Transverse colon (tissue), 4 donors: ENCODE measurements around the gene INTS15. TPM values are rescaled to one million over a fixed set of nuclear protein-coding genes. Genes with fewer than 3 reads are reported as not detected.

Experiments
- DNase-seq: peaks from one replicate; pipeline ENCODE4 v3.0.0-alpha.2; 2019
- H3K27ac ChIP-seq, 4 donors: fragments of 200-600 bp; sonication (generic); 2 replicates each; pipeline ENCODE4 v1.5.1; 2016 to 2018; ENCODE audit warnings: inconsistent platforms in 4 of 4
- H3K27me3 ChIP-seq: fragments of 200-600 bp; sonication (generic); 2 replicates; pipeline ENCODE4 v1.5.1; 2017; ENCODE audit warnings: inconsistent platforms
- H3K36me3 ChIP-seq, 4 donors: fragments of 200-600 bp; sonication (generic); 2 replicates each; pipeline ENCODE4 v1.5.1; 2017 to 2019; ENCODE audit warnings: inconsistent platforms in 4 of 4
- H3K4me1 ChIP-seq, 4 donors: fragments of 200-600 bp; sonication (generic); 2 replicates each; pipeline ENCODE4 v1.5.1; 2017 to 2020; ENCODE audit warnings: inconsistent platforms in 4 of 4
- H3K4me3 ChIP-seq, 4 donors: fragments of 200-600 bp; sonication (generic); 1 replicate in 1 of 4; 2 replicates in 3 of 4; pipeline versions ENCODE4 v1.5.1 to v1.6.1; 2017 to 2019; ENCODE audit warnings: inconsistent platforms in 4 of 4
- H3K9me3 ChIP-seq, 2 donors: fragments of 200-600 bp; sonication (generic); 2 replicates each; pipeline ENCODE4 v1.5.1; 2017 to 2019; ENCODE audit warnings: inconsistent platforms in 2 of 2
- EP300 ChIP-seq: sonication (generic); formaldehyde crosslinking; IDR thresholded peaks from one replicate; pipeline ENCODE4 v1.6.1; 2017; ENCODE audit warnings: antibody characterized with exemption, low read depth
- POLR2A ChIP-seq: fragments of 450-650 bp; IDR thresholded peaks from one replicate; pipeline ENCODE4 v1.6.1; 2016; ENCODE audit warnings: antibody characterized with exemption, mild to moderate bottlenecking, moderate library complexity
- POLR2AphosphoS5 ChIP-seq, 3 donors: sonication (generic); formaldehyde crosslinking; IDR thresholded peaks; one replicate each; pipeline ENCODE4 v1.6.1; 2016; ENCODE audit warnings: antibody characterized with exemption in 3 of 3
- WGBS, 2 donors: methylation state at CpG; one replicate each; pipeline ENCODE4 v1.1.5; 2018; ENCODE audit warnings: low coverage in 1 of 2; 5-methylcytosine and 5-hydroxymethylcytosine counted together
- in situ Hi-C, 4 donors: fragments of 200-750 bp; cut with MboI; loops; one replicate each; pipeline versions ENCODE4 v1.15.0 to v1.15.1; 2017; ENCODE audit warnings: low sequenced_read_pairs in 3 of 4, low pct_ligation_motif_present in 1 of 4, low pct_unique_long_range_greater_than_20kb in 1 of 4
- intact Hi-C: fragments of 100-400 bp; cut with DNase I; formaldehyde crosslinking; loops from one replicate; pipeline ENCODE4 v1.15.1; 2023; ENCODE audit warnings: low total_unique reads
- total RNA-seq, 4 donors: library from RNA; depleted of rRNA; stranded (reverse); fragments of >200 nt; gene quantifications; one replicate each; pipeline ENCODE4 v1.1.0, GENCODE V29; 2016
- TF ChIP-seq, protein P1 (sequence below), 5 experiments: fragments of 200-600 bp in 3 of 5; fragments of 450-650 bp in 2 of 5; sonication (generic) in 3 of 5; IDR thresholded peaks; 1 replicate in 2 of 5; 2 replicates in 3 of 5; pipeline ENCODE4 v1.5.1; 2016 to 2017; ENCODE audit warnings: antibody characterized with exemption in 5 of 5, inconsistent platforms in 3 of 5, mild to moderate bottlenecking in 2 of 5, moderate library complexity in 1 of 5

INTS15 gene
- total RNA-seq = 10 to 100 TPM; 21.8 to 56.5 (median 32.6) TPM

GRCh38 chr7:6589829-6590644 is at the start of gene INTS15:
TSS of gene INTS15 (plus strand) at chr7:6590021. CDS start at chr7:6590284, 263 bp downstream.
- in situ Hi-C loops = no loop called here
- peak within 1 kb of the TSS; percentile 72 to 87 (median 78) for H3K4me3 ChIP-seq
- H3K4me1 ChIP-seq = peaks cover 7 to 16% (median 12%) of the 10 kb centered on the region in 4 donors
- peak; percentile 84 for DNase-seq
- no peaks in the 10 kb centered on the region for H3K9me3 ChIP-seq
- peaks cover 0 to 31% (median 6%) of the 10 kb centered on the region in 4 donors for H3K36me3 ChIP-seq
- H3K27ac ChIP-seq = peak within 1 kb of the TSS; percentile 90 to 95 (median 92)
- TF ChIP-seq EP300 (no peak), POLR2AphosphoS5 (IDR thresholded peaks at IDR 0.05) (peak in 2 of 3 donors; percentile 67 to 75), POLR2A (no peak)
- TF ChIP-seq, protein P1, sequence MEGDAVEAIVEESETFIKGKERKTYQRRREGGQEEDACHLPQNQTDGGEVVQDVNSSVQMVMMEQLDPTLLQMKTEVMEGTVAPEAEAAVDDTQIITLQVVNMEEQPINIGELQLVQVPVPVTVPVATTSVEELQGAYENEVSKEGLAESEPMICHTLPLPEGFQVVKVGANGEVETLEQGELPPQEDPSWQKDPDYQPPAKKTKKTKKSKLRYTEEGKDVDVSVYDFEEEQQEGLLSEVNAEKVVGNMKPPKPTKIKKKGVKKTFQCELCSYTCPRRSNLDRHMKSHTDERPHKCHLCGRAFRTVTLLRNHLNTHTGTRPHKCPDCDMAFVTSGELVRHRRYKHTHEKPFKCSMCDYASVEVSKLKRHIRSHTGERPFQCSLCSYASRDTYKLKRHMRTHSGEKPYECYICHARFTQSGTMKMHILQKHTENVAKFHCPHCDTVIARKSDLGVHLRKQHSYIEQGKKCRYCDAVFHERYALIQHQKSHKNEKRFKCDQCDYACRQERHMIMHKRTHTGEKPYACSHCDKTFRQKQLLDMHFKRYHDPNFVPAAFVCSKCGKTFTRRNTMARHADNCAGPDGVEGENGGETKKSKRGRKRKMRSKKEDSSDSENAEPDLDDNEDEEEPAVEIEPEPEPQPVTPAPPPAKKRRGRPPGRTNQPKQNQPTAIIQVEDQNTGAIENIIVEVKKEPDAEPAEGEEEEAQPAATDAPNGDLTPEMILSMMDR (IDR thresholded peaks at IDR 0.05) = peak in 4 of 5 experiments; percentile 26 to 81 (median 66)
- intact Hi-C loops = no loop called here
- 1% methylated on average over 33 of the region's 107 CpGs; no CpG with 5 or more reads in 1 of the 2 donors for WGBS, 2 donors
- no peaks in the 10 kb centered on the region for H3K27me3 ChIP-seq

- no peak overlapping the region for H3K4me3 ChIP-seq
- H3K27ac ChIP-seq = no peak overlapping the region
- in situ Hi-C loops = no loop called here
- H3K36me3 ChIP-seq = no peaks in the 10 kb centered on the region
- no peaks in the 10 kb centered on the region for H3K4me1 ChIP-seq
- WGBS, 2 donors = 79 to 100% methylated on average over 1 of the region's 1 CpG
- peaks cover 25% of the 10 kb centered on the region for H3K27me3 ChIP-seq
- no peaks in the 10 kb centered on the region for H3K9me3 ChIP-seq
- no peak for DNase-seq
- TF ChIP-seq, protein P1 (IDR thresholded peaks at IDR 0.05) = no peak
- TF ChIP-seq EP300 = no peak
- TF ChIP-seq POLR2A = no peak
- no peak for TF ChIP-seq POLR2AphosphoS5 (IDR thresholded peaks at IDR 0.05)
- intact Hi-C loops = loop anchor here (10.0 kb wide), 1 partner anchor 338 kb away; no protein-coding TSS in a partner anchor
Observed at GRCh38 chr7:6542368-6542767, 47.5 kb upstream of the INTS15 start.

DNA sequence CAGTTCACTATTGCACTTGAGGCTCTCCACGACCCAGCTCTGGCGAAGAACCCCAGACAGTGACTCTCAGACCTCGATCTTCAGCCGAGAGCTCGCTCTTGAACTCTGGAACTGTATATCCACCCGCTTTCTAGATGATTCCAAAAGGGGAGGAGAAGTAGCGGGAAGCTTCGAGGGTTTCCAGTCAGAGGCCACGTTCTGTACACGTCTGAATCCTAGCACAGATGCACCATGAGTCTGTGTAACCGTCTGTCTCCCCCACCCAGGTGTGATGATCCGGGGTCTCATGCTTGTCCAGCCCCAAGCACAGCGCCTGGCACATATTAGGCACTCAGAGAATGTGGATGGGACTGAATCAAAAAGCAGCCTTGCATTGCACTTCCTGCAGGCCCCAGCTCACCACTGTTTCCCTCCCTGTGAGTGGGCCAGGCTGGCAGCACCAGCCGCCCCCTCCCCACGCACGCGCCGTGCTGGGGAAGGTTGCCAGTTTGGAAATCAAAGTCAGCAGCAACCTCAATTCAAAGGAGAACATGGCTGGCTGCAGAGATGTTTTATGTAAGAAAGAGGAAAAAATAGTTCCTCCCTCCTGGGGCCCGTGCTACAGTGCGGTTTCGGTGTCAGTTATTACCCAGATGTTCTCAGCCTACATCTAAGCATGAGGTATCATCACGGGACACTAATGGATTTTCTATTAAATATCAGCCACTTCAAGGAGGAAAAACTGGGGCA is 44.3 kb upstream of the INTS15 start:
- TF ChIP-seq POLR2A (no peak), POLR2AphosphoS5 (IDR thresholded peaks at IDR 0.05) (no peak), EP300 (no peak)
- TF ChIP-seq, protein P1 (IDR thresholded peaks at IDR 0.05) = no peak
- Histone ChIP-seq H3K27ac (no peak overlapping the region), H3K27me3 (no peaks in the 10 kb centered on the region), H3K4me3 (no peak overlapping the region), H3K4me1 (no peaks in the 10 kb centered on the region), H3K9me3 (no peaks in the 10 kb centered on the region), H3K36me3 (no peaks in the 10 kb centered on the region)
- in situ Hi-C loops (no loop called here), intact Hi-C loops (loop anchor here (10.0 kb wide), 1 partner anchor 341 kb away; no protein-coding TSS in a partner anchor)
- DNase-seq = no peak
- WGBS, 2 donors = 57 to 79% methylated on average over 1 to 22 of the region's 22 CpGs
